GM10248 (cell line): ENCODE measurements around the gene KCNG1.

Experiments
- CTCF ChIA-PET: fragments of 300-600 bp; sonication (Branson Sonifier 250); formaldehyde crosslinking; extraction: SDS; loops from one replicate; lab custom pipeline; 2021; ENCODE audit warnings: antibody characterized with exemption; lab: Yijun Ruan, JAX
- POLR2A ChIA-PET: fragments of 350-650 bp; sonication (Branson Sonifier 250); formaldehyde crosslinking; extraction: SDS; loops from one replicate; lab custom pipeline; 2020; ENCODE audit warnings: antibody characterized with exemption; lab: Yijun Ruan, JAX
- DNase-seq: peaks from one replicate; pipeline ENCODE4 v3.0.0; 2012; ENCODE audit errors: extremely low spot score
- TF ChIP-seq, protein P1 (sequence below): IDR thresholded peaks from 2 replicates; pipeline ENCODE4 v1.5.1; 2012; ENCODE audit warnings: mild to moderate bottlenecking, low read depth; ENCODE audit errors: extremely low read depth, missing control alignments, control extremely low read depth

The KCNG1 gene

DNA sequence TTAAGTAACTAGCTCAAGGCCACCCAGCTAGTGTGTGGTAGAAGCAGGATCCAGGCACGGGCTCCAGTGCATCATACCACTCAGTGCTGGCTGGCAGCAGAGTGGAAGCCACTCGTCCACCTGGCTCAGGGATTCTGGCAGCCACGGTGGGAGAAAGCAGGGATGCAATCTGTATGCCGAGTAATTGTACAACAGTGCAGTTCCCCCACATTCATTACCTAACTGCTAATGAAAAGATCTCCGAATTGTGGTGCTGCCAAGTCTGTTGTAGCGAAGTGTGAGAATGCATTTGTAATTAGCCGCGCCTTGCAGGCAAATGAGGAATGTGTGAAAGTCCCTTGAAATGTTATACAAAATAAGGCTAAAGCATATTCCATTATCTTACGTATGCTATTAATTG is 29.0 kb downstream of the KCNG1 start:
- no peak for DNase-seq
- ChIA-PET CTCF (interaction anchor here (1.6 to 9.9 kb wide), 7 partner anchors 12 to 626 kb away, joined by 4 to 194 read pairs (median 9); partner anchors contain the start of gene BCAS4), POLR2A (no interaction called here)
- TF ChIP-seq, protein P1, sequence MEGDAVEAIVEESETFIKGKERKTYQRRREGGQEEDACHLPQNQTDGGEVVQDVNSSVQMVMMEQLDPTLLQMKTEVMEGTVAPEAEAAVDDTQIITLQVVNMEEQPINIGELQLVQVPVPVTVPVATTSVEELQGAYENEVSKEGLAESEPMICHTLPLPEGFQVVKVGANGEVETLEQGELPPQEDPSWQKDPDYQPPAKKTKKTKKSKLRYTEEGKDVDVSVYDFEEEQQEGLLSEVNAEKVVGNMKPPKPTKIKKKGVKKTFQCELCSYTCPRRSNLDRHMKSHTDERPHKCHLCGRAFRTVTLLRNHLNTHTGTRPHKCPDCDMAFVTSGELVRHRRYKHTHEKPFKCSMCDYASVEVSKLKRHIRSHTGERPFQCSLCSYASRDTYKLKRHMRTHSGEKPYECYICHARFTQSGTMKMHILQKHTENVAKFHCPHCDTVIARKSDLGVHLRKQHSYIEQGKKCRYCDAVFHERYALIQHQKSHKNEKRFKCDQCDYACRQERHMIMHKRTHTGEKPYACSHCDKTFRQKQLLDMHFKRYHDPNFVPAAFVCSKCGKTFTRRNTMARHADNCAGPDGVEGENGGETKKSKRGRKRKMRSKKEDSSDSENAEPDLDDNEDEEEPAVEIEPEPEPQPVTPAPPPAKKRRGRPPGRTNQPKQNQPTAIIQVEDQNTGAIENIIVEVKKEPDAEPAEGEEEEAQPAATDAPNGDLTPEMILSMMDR, result no peak

DNA sequence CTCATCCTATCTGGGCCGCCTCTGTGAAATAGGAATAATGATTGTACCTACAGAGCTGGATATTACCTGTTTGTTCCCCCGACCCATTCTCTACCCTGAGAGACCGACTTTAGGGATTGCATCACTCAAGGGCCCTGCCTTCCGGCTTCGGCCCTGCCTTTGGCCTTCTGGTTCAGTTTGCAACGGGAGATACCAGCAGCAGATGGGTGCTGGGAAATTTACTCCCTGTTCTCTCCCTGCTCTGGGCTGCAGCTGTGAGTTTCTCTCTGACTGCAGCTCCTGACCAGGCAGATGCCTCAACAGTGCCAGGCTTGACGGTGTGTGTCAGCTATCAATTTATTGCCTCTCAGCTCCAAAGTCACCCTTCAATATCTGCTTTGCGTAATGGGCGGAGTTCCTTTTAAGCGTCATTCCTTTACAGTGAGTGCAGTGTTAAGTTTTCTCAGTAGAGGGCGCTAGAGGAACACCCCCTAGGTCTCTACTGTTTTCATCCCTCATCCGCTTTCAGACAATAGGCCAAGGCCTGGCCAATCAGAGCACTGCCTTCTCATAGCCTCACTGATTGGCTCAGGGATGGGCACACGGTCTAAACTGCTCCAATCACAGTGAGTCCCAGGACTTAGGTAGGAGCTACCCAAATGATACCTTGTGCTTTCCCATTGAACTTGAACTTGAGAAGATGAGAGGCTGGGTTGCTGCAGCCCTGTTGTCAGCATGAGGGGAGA is 30.0 kb downstream of the KCNG1 start:
- ChIA-PET POLR2A (no interaction called here), CTCF (interaction anchor here (0.8 to 9.9 kb wide), 16 partner anchors 11 to 627 kb away, joined by 3 to 194 read pairs (median 7); partner anchors contain the start of gene BCAS4)
- DNase-seq, result peak; percentile 53
- TF ChIP-seq, protein P1, result peak; percentile 42

DNA sequence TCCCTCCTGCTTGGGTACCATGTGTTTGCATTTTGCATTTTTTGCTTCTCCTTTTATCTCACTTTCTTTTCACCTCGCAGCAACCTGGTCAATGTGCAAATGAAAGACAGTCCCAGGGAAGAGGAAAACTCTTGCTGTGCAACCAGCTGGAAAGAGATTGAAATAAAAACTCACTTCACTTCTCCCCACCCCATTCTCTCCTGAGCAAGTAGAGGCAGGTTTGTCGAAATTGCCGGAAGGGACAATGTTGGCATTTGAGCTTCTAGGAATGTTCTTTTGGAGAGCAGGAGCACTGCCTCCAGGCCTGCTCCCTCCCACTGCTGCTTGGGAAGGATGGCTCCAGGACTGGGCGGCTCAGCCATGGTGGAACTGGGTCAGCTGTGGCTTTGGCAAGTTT is 30.6 kb downstream of the KCNG1 start:
- TF ChIP-seq, protein P1, result no peak
- ChIA-PET CTCF (interaction anchor here (0.8 to 9.9 kb wide), 15 partner anchors 11 to 628 kb away, joined by 3 to 194 read pairs (median 8); no protein-coding TSS in a partner anchor), POLR2A (no interaction called here)
- no peak for DNase-seq

DNA sequence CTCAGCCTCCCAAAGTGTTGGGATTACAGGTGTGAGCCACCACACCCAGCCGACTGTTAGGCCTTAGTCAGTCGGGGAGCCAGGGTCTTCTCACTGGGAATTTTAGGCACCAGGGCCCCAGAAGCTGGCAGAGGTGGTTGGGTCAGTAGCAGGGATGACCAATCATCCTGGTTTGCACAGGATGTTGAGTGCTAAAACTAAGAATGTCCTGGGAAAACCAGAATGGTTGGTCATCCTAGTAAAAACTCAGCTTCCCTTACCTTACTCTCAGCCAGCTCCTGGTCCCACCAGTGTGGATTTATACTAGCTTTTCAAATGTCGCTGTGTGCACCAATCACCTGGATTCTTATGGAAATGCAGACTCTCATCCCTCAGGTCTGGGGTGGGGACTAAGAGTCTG is 31.8 kb downstream of the KCNG1 start:
- DNase-seq, result no peak
- TF ChIP-seq, protein P1, result no peak
- ChIA-PET POLR2A (no interaction called here), CTCF (interaction anchor here (1.1 to 9.9 kb wide), 4 partner anchors 10 to 337 kb away, joined by 3 to 194 read pairs (median 77); no protein-coding TSS in a partner anchor)

DNA sequence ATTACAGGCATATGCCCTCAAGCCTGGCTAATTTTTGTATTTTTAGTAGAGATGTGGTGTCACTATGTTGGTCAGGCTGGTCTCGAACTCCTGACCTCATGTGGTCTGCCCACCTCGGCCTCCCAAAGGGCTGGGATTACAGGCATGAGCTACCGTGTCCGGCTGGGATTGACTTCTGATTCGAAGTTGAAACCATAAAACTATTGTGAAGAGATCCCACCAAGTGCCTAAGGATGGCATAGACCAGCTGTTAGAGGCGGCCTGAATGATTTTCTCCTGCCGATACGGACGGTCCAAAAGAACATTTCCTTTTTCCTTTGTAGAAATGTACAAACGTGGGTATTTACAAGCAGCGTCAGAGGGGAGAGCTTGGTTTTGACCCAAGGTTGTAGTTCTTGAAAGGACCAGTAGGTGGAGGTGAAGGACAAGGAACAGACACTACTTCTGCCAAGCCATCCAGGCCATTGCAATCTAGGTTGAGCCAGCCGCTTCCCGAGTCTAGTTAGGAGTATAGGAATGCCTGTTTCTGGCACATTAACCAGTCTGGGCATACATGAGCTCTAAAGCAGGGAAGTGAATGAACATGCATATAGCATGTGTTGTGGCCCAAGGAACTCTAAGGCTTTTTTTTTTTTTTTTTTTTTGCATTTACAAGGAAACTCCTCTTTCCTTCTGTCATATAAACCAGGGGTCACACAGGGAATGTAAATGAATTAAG is 35.3 kb downstream of the KCNG1 start:
- TF ChIP-seq, protein P1, result peak; percentile 79
- ChIA-PET POLR2A (no interaction called here), CTCF (interaction anchor here (0.6 to 9.9 kb wide), 70 partner anchors 10 to 943 kb away, joined by 3 to 194 read pairs (median 4); partner anchors contain the start of genes BCAS4, DPM1 and MOCS3)
- DNase-seq, result peak; percentile 74

DNA sequence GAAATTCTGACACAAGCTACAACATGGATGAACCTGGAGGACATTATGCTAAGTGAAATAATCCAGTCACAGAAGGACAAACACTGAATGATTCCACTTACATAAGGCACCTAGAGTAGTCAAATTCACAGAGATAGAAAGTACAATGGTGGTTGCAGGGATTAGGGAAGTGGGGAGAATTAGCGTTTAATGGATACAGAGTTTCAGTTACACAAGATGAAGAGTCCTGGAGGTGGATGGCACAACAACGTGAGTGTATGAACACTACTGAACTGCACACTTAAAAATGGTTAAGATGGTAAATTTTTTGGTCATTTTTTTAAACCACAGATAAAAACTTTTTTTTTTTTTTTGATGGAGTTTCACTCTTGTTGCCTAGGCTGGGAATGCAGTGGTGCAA is 39.6 kb downstream of the KCNG1 start:
- POLR2A ChIA-PET, result no interaction called here

More for the DNA sequence above, 39.6 kb downstream of the KCNG1 start:
- TF ChIP-seq, protein P1, result no peak
- DNase-seq, result no peak
- CTCF ChIA-PET, result interaction anchor here (1.1 to 5.3 kb wide), 4 partner anchors 13 to 642 kb away, joined by 3 to 55 read pairs (median 10); no protein-coding TSS in a partner anchor
